GM19324 (cell line): ENCODE data around the gene LRP2.

Experiments
- ATAC-seq: cut with Tn5 transposase; IDR thresholded peaks from one replicate; pipeline ENCODE4 v1.9.1; 2021; ENCODE audit warnings: mild to moderate bottlenecking, moderate library complexity; ENCODE audit not compliant: unreplicated experiment, low FRiP score

Gene LRP2

DNA sequence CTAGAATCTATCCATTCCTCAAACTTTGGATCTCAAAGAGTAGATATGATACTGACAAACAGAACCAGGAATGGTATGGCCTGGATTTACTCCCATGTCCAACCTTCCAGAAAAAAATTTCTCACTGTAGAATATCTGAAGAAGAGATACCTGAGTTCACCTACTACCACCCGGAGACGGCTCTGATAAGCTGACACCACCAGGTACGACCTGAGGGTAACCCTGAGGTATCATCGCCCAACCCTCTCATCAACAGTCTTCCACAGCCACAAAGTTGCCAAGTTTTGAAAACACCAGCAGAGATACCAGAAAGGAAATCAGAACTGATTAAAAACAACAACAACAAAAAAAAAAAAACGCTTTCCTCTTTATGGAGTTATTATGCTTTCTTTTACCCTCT is 102.9 kb downstream of the LRP2 start:
- no peak for ATAC-seq

DNA sequence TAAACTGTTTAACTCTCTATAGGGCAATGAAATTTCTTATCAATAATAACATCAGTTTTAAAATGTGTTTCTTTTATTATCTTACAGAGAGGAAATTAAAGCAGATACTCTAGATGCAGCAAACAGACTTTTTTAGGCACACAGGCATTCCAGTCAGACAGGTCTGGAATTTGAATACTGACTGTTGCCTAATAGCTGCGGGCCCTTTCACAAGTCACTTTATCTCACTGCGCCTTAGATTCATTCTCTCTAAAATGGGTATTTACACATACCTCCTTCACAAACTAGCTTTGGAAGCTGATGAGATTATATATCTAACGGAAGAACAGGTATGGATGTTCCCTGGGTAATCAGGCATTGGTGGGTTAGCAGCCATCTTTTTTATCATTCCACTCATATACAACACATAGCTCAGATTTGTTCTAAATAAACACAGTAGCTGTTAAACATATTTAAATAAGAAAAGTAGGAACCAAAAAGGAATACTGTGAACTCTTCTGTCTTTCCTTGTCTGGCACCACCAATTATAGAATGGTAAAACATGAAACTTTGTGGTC is 104.2 kb downstream of the LRP2 start:
- no peak for ATAC-seq

- ATAC-seq, result no peak
These were observed 107.6 kb downstream of the LRP2 start for GRCh38 chr2:169254774-169255173.

- ATAC-seq, result no peak
These were observed 115.1 kb downstream of the LRP2 start for GRCh38 chr2:169247211-169247610.

DNA sequence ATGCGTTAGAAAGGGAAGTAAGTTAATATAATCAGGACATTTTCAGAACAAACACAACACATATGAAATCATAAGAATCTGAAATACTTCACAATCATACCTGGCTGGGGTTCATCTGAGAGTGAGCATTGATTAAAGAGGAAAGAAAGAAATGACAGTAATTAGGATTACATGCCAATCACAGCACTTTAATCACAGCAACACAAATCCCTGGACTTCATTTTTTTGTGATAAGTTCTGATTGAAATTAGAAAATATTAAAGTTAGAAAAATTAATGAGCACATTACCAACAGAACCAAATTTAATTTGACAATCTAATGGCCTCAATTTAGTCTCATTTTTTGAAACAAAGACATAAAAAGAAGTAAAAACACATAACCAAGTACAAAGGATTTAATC is 121.9 kb downstream of the LRP2 start:
- no peak for ATAC-seq

DNA sequence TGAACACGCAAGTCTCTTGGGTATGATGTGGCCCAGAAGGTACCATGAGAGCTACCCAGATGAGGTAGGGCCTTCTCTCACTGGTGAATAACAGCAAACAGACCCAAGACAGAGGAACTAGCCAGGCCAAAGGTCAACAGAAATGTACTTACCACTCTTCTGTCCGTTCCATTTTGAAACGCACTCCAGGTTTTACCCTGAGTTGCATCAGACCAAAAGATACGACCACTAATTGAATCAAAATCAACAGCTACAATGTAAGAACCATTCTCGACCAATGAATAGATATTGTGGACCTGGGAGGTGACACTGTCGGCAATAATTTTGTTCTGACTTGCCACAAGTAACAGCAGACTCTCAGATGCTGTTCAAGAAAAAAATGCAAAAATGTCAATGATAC is 124.4 kb downstream of the LRP2 start:
- no peak for ATAC-seq

- ATAC-seq, result no peak
These were observed 125.0 kb downstream of the LRP2 start for GRCh38 chr2:169237286-169237685.

GRCh38 chr2:169232551-169233154 is 129.7 kb downstream of the LRP2 start:
- no peak for ATAC-seq

- ATAC-seq, result no peak
These were observed 132.1 kb downstream of the LRP2 start for GRCh38 chr2:169230204-169230603.

GRCh38 chr2:169229590-169229989 is 132.7 kb downstream of the LRP2 start:
- no peak for ATAC-seq

- ATAC-seq, result no peak
These were observed 136.4 kb downstream of the LRP2 start for GRCh38 chr2:169225906-169226305.

GRCh38 chr2:169225233-169225750 is 137.0 kb downstream of the LRP2 start:
- no peak for ATAC-seq

DNA sequence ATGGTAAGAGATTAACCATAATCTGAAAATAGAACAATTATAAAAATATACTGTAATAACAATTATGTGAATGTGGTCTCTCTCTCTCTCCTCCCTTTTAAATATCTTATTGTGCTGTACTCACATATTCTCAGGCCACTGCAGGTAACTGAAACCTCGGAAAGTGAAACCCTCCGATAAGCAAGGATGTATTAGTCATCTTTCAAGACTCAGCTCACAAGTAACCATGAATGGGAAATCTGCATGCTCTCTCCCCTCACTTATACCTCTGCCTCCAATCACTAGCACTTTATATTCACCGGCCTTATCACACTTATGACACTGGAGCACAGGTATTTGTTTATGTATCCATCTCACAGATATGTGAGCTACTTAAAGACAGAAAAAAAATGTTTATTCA is 139.7 kb downstream of the LRP2 start:
- no peak for ATAC-seq

GRCh38 chr2:169221745-169222369 is 140.5 kb downstream of the LRP2 start:
- no peak for ATAC-seq

DNA sequence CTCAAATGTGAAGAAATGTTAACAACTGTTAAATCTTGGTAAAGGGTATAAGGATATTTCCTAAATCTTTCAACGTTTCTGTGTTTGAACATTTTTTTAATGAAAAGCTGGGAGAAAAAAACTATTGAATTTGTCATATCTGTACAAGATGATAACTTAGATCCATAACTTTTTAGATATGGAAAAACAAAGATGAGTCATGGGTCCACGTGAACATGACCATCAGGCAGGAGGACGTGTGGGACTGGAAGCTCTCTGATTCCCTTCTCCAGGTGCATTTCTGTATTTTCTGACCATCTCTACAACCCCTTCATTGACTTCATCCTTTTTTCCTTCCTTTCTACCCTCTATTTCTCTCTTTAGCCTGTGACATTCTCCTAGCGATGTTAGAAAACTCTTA is 151.4 kb downstream of the LRP2 start:
- no peak for ATAC-seq

DNA sequence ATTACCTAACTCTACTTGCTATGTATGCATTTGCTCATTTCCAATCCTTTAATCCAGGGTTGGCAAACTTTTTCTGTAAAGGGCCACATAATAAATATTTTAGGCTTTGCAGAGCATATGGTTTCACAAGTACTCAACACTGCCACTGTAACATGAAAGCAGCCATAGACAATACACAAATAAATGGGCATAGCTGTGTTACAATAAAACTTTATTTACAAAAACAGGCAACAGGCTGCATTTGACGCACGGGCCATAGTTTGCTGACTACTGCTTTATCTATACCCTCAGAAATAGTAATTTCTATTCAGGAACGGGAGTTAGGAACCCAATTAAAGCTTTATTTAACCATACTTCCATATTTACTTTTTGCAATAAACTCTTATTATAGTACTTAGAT is 154.3 kb downstream of the LRP2 start:
- no peak for ATAC-seq

DNA sequence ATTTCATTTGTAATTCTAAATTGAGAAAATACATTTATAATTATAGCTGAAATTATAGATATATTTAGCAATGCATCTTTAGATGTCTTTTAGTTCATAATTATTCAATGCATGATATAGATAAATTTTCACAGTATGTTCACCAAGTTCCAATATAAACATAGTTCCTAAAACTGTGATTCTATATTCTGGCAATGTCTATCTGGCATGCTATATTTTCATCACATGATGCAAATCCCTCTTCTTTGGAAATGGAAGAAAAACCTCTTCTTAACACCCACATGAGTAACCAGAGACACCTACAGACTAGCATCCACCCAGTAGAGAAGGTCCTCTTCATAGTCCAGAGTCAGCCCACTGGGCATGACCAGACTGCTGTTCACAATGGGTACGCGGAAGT is 157.2 kb downstream of the LRP2 start:
- ATAC-seq, result no peak

DNA sequence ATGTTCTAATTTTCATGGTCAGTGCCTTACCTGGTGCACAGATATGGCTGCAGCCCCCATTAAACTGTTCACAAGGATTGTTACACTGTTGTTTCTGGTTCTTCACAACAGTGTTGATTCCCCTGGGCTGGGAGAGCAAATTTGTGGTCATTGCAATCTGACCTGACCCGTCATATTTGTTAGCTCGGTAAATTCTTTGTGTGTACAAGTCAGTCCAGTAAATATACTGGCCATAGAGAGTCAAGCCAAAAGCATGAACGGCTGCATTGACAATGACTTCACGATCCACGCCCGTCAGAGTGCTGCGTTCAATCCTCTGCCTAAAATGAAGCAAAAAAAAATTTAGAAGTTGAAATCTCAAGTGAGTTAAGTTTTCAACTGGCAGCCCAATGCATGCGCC is 158.4 kb downstream of the LRP2 start:
- ATAC-seq, result no peak

DNA sequence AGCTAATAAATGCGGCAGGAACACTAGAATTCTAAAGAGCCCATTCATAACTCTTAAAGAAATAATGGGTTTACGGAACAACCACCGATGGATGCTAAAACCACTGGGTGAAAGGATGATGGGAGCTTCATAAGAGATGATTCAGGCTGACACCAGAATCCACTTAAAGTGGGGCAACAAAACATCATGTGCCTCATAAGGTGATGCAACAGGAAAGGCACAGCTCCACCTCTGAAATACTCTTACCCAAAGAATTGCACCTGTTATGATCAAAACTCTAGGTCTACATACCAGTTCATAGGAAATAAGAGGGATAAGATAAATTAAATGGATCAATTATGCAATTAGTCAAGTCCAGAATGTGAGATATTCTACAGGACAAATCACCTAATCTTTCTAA is 161.6 kb downstream of the LRP2 start:
- ATAC-seq, result no peak

- no peak for ATAC-seq
These were observed 168.7 kb downstream of the LRP2 start for GRCh38 chr2:169193618-169194017.

DNA sequence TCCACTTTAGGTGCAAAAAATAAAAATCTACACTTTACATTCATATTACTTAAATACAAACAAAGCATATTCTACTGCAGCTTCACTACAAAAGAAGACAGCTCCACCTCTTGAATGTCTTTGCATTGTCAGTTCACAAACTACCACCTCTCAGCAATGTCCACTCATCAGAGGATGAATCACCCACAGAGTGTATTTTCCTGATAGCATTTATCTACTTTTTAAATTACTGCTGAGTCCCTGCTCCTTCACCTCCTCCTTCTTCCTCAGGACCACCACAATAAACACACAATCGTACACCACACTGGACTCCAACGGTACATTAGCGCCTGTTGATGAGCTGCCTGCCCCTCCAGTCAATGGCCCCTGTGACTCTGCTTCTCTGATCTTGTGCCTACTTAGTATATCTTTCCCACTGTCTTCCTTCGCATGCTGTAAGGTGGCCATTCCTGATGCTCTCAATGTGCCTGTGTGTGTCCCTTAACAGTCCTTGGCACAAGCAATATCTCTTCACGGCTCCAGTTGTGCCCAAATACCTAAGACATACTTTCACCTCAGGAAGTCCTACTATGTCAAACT is 172.0 kb downstream of the LRP2 start:
- ATAC-seq, result no peak

- no peak for ATAC-seq
These were observed 173.2 kb downstream of the LRP2 start for GRCh38 chr2:169189132-169189531.
